ENCODE results near the gene SLC24A3.

Gene SLC24A3

GRCh38 chr20:19564261-19564660, 351.8 kb downstream of the SLC24A3 start:
- DNase-seq = no peak

GRCh38 chr20:19565736-19566135, 353.3 kb downstream of the SLC24A3 start:
- DNase-seq = no peak

- DNase-seq = peak; percentile 21
These were observed 353.9 kb downstream of the SLC24A3 start for GRCh38 chr20:19566226-19566945.

- DNase-seq = no peak
These were observed 355.7 kb downstream of the SLC24A3 start for GRCh38 chr20:19568128-19568527.

- no peak for DNase-seq
These were observed 359.6 kb downstream of the SLC24A3 start for GRCh38 chr20:19571996-19572395.

GRCh38 chr20:19577692-19578091, 365.2 kb downstream of the SLC24A3 start:
- DNase-seq = no peak

GRCh38 chr20:19582782-19583181, 370.3 kb downstream of the SLC24A3 start:
- DNase-seq = no peak

GRCh38 chr20:19583532-19584175, 371.2 kb downstream of the SLC24A3 start:
- peak; percentile 53 for DNase-seq

- DNase-seq = no peak
These were observed 375.8 kb downstream of the SLC24A3 start for GRCh38 chr20:19588241-19588640.

GRCh38 chr20:19588732-19589131, 376.3 kb downstream of the SLC24A3 start:
- DNase-seq = no peak

GRCh38 chr20:19589787-19590362, 377.4 kb downstream of the SLC24A3 start:
- no peak for DNase-seq

GRCh38 chr20:19590382-19590781, 377.9 kb downstream of the SLC24A3 start:
- DNase-seq = no peak

- no peak for DNase-seq
These were observed 381.3 kb downstream of the SLC24A3 start for GRCh38 chr20:19593762-19594161.

GRCh38 chr20:19594896-19595295, 382.5 kb downstream of the SLC24A3 start:
- no peak for DNase-seq

GRCh38 chr20:19598117-19598850, 385.8 kb downstream of the SLC24A3 start:
- DNase-seq = no peak

GRCh38 chr20:19599200-19599599, 386.8 kb downstream of the SLC24A3 start:
- no peak for DNase-seq

- DNase-seq = no peak
These were observed 387.6 kb downstream of the SLC24A3 start for GRCh38 chr20:19600042-19600441.

GRCh38 chr20:19601126-19601810, 388.8 kb downstream of the SLC24A3 start:
- DNase-seq = no peak

- no peak for DNase-seq
These were observed 390.4 kb downstream of the SLC24A3 start for GRCh38 chr20:19602675-19603375.

GRCh38 chr20:19603376-19603750, 390.9 kb downstream of the SLC24A3 start:
- no peak for DNase-seq

- no peak for DNase-seq
These were observed 393.5 kb downstream of the SLC24A3 start for GRCh38 chr20:19605786-19606485.

Data from EL (cell line).